Measurements from ENCODE around the gene LGSN.
"Not testable (repeated sequence)": the region's sequence is repeated elsewhere in the genome, so short reads cannot be mapped to it uniquely, and the experiment has no call there.

Gene LGSN

GRCh38 chr6:63249875-63250482, 69.8 kb downstream of the LGSN start:
- no peak overlapping the region for H3K4me3 ChIP-seq (ENCODE audit: low read depth in 1 of 2, low read length in 2 of 2)
- no peaks in the 10 kb centered on the region for H3K36me3 ChIP-seq (ENCODE audit: control insufficient read depth in 1 of 2, insufficient read depth in 2 of 2, low read length in 2 of 2)
- H3K27ac ChIP-seq (ENCODE audit: low read depth, low read length): no peak overlapping the region
- H3K9ac ChIP-seq (ENCODE audit: low read depth in 1 of 2, low read length in 2 of 2): no peak overlapping the region
- H3K4me1 ChIP-seq (ENCODE audit: control insufficient read depth in 1 of 2, insufficient read depth in 2 of 2, low read length in 2 of 2): no peaks in the 10 kb centered on the region
- H3K27me3 ChIP-seq (ENCODE audit: control insufficient read depth in 1 of 2, insufficient read depth in 2 of 2, low read length in 2 of 2): no peaks in the 10 kb centered on the region
- H3K9me3 ChIP-seq (ENCODE audit: control insufficient read depth in 1 of 2, low read length in 2 of 2): no peaks in the 10 kb centered on the region

- Histone ChIP-seq H3K36me3 (ENCODE audit: control insufficient read depth in 1 of 2, insufficient read depth in 2 of 2, low read length in 2 of 2) (no peaks in the 10 kb centered on the region), H3K27ac (ENCODE audit: low read depth, low read length) (no peak overlapping the region), H3K27me3 (ENCODE audit: control insufficient read depth in 1 of 2, insufficient read depth in 2 of 2, low read length in 2 of 2) (no peaks in the 10 kb centered on the region), H3K9ac (ENCODE audit: low read depth in 1 of 2, low read length in 2 of 2) (no peak overlapping the region), H3K4me3 (ENCODE audit: low read depth in 1 of 2, low read length in 2 of 2) (no peak overlapping the region), H3K4me1 (ENCODE audit: control insufficient read depth in 1 of 2, insufficient read depth in 2 of 2, low read length in 2 of 2) (no peaks in the 10 kb centered on the region), H3K9me3 (ENCODE audit: control insufficient read depth in 1 of 2, low read length in 2 of 2) (no peaks in the 10 kb centered on the region)
Observed at GRCh38 chr6:63246581-63246980, 73.2 kb downstream of the LGSN start.

GRCh38 chr6:63245909-63246308, 73.9 kb downstream of the LGSN start:
- H3K36me3 ChIP-seq (ENCODE audit: control insufficient read depth in 1 of 2, insufficient read depth in 2 of 2, low read length in 2 of 2): no peaks in the 10 kb centered on the region
- H3K9ac ChIP-seq (ENCODE audit: low read depth in 1 of 2, low read length in 2 of 2): no peak overlapping the region
- no peaks in the 10 kb centered on the region for H3K4me1 ChIP-seq (ENCODE audit: control insufficient read depth in 1 of 2, insufficient read depth in 2 of 2, low read length in 2 of 2)
- no peaks in the 10 kb centered on the region for H3K9me3 ChIP-seq (ENCODE audit: control insufficient read depth in 1 of 2, low read length in 2 of 2)
- H3K27me3 ChIP-seq (ENCODE audit: control insufficient read depth in 1 of 2, insufficient read depth in 2 of 2, low read length in 2 of 2): no peaks in the 10 kb centered on the region
- no peak overlapping the region for H3K27ac ChIP-seq (ENCODE audit: low read depth, low read length)
- H3K4me3 ChIP-seq (ENCODE audit: low read depth in 1 of 2, low read length in 2 of 2): no peak overlapping the region

- Histone ChIP-seq H3K4me3 (ENCODE audit: low read depth in 1 of 2, low read length in 2 of 2) (no peak overlapping the region), H3K9me3 (ENCODE audit: control insufficient read depth in 1 of 2, low read length in 2 of 2) (no peaks in the 10 kb centered on the region), H3K27me3 (ENCODE audit: control insufficient read depth in 1 of 2, insufficient read depth in 2 of 2, low read length in 2 of 2) (no peaks in the 10 kb centered on the region), H3K9ac (ENCODE audit: low read depth in 1 of 2, low read length in 2 of 2) (no peak overlapping the region), H3K27ac (ENCODE audit: low read depth, low read length) (no peak overlapping the region), H3K36me3 (ENCODE audit: control insufficient read depth in 1 of 2, insufficient read depth in 2 of 2, low read length in 2 of 2) (no peaks in the 10 kb centered on the region), H3K4me1 (ENCODE audit: control insufficient read depth in 1 of 2, insufficient read depth in 2 of 2, low read length in 2 of 2) (no peaks in the 10 kb centered on the region)
Observed at GRCh38 chr6:63245420-63245819, 74.4 kb downstream of the LGSN start.

- no peaks in the 10 kb centered on the region for H3K36me3 ChIP-seq (ENCODE audit: control insufficient read depth in 1 of 2, insufficient read depth in 2 of 2, low read length in 2 of 2)
- no peaks in the 10 kb centered on the region for H3K27me3 ChIP-seq (ENCODE audit: control insufficient read depth in 1 of 2, insufficient read depth in 2 of 2, low read length in 2 of 2)
- no peaks in the 10 kb centered on the region for H3K4me1 ChIP-seq (ENCODE audit: control insufficient read depth in 1 of 2, insufficient read depth in 2 of 2, low read length in 2 of 2)
- no peaks in the 10 kb centered on the region for H3K9me3 ChIP-seq (ENCODE audit: control insufficient read depth in 1 of 2, low read length in 2 of 2)
- no peak overlapping the region for H3K27ac ChIP-seq (ENCODE audit: low read depth, low read length)
- H3K9ac ChIP-seq (ENCODE audit: low read depth in 1 of 2, low read length in 2 of 2): no peak overlapping the region
- H3K4me3 ChIP-seq (ENCODE audit: low read depth in 1 of 2, low read length in 2 of 2): no peak overlapping the region
Observed at GRCh38 chr6:63236398-63236817, 83.4 kb downstream of the LGSN start.

- H3K4me1 ChIP-seq (ENCODE audit: control insufficient read depth in 1 of 2, insufficient read depth in 2 of 2, low read length in 2 of 2); H3K9me3 ChIP-seq (ENCODE audit: control insufficient read depth in 1 of 2, low read length in 2 of 2); H3K36me3 ChIP-seq (ENCODE audit: control insufficient read depth in 1 of 2, insufficient read depth in 2 of 2, low read length in 2 of 2); H3K27ac ChIP-seq (ENCODE audit: low read depth, low read length); H3K9ac ChIP-seq (ENCODE audit: low read depth in 1 of 2, low read length in 2 of 2); H3K4me3 ChIP-seq (ENCODE audit: low read depth in 1 of 2, low read length in 2 of 2); H3K27me3 ChIP-seq (ENCODE audit: control insufficient read depth in 1 of 2, insufficient read depth in 2 of 2, low read length in 2 of 2): not testable (repeated sequence)
Observed at GRCh38 chr6:63230511-63230910, 89.3 kb downstream of the LGSN start.

- H3K9me3 ChIP-seq (ENCODE audit: control insufficient read depth in 1 of 2, low read length in 2 of 2); H3K27ac ChIP-seq (ENCODE audit: low read depth, low read length); H3K9ac ChIP-seq (ENCODE audit: low read depth in 1 of 2, low read length in 2 of 2); H3K4me3 ChIP-seq (ENCODE audit: low read depth in 1 of 2, low read length in 2 of 2); H3K4me1 ChIP-seq (ENCODE audit: control insufficient read depth in 1 of 2, insufficient read depth in 2 of 2, low read length in 2 of 2); H3K27me3 ChIP-seq (ENCODE audit: control insufficient read depth in 1 of 2, insufficient read depth in 2 of 2, low read length in 2 of 2); H3K36me3 ChIP-seq (ENCODE audit: control insufficient read depth in 1 of 2, insufficient read depth in 2 of 2, low read length in 2 of 2): not testable (repeated sequence)
Observed at GRCh38 chr6:63230027-63230426, 89.8 kb downstream of the LGSN start.

GRCh38 chr6:63227928-63228894, 91.6 kb downstream of the LGSN start:
- not testable (repeated sequence) for H3K36me3 ChIP-seq (ENCODE audit: control insufficient read depth in 1 of 2, insufficient read depth in 2 of 2, low read length in 2 of 2); H3K27me3 ChIP-seq (ENCODE audit: control insufficient read depth in 1 of 2, insufficient read depth in 2 of 2, low read length in 2 of 2); H3K4me3 ChIP-seq (ENCODE audit: low read depth in 1 of 2, low read length in 2 of 2); H3K9me3 ChIP-seq (ENCODE audit: control insufficient read depth in 1 of 2, low read length in 2 of 2); H3K9ac ChIP-seq (ENCODE audit: low read depth in 1 of 2, low read length in 2 of 2); H3K4me1 ChIP-seq (ENCODE audit: control insufficient read depth in 1 of 2, insufficient read depth in 2 of 2, low read length in 2 of 2); H3K27ac ChIP-seq (ENCODE audit: low read depth, low read length)

- H3K27ac ChIP-seq (ENCODE audit: low read depth, low read length); H3K9ac ChIP-seq (ENCODE audit: low read depth in 1 of 2, low read length in 2 of 2); H3K4me3 ChIP-seq (ENCODE audit: low read depth in 1 of 2, low read length in 2 of 2); H3K36me3 ChIP-seq (ENCODE audit: control insufficient read depth in 1 of 2, insufficient read depth in 2 of 2, low read length in 2 of 2); H3K9me3 ChIP-seq (ENCODE audit: control insufficient read depth in 1 of 2, low read length in 2 of 2); H3K27me3 ChIP-seq (ENCODE audit: control insufficient read depth in 1 of 2, insufficient read depth in 2 of 2, low read length in 2 of 2); H3K4me1 ChIP-seq (ENCODE audit: control insufficient read depth in 1 of 2, insufficient read depth in 2 of 2, low read length in 2 of 2): not testable (repeated sequence)
Observed at GRCh38 chr6:63225987-63226386, 93.8 kb downstream of the LGSN start.
